HG03378 (cell line): Measurements from ENCODE around the gene LCLAT1.

Experiments
- ATAC-seq: cut with Tn5 transposase; IDR thresholded peaks from one replicate; pipeline ENCODE4 v1.9.1; 2021; ENCODE audit warnings: mild to moderate bottlenecking, moderate library complexity; ENCODE audit not compliant: unreplicated experiment

Gene LCLAT1

GRCh38 chr2:30686669-30687068, 239.6 kb downstream of the LCLAT1 start:
- ATAC-seq = no peak

GRCh38 chr2:30688956-30689401, 241.9 kb downstream of the LCLAT1 start:
- ATAC-seq = no peak

- no peak for ATAC-seq
These were observed 242.6 kb downstream of the LCLAT1 start for GRCh38 chr2:30689496-30690125.

- no peak for ATAC-seq
These were observed 243.1 kb downstream of the LCLAT1 start for GRCh38 chr2:30690126-30690561.

GRCh38 chr2:30691091-30691947, 244.3 kb downstream of the LCLAT1 start:
- ATAC-seq = no peak

GRCh38 chr2:30691948-30692828, 245.1 kb downstream of the LCLAT1 start:
- ATAC-seq = no peak

- ATAC-seq = no peak
These were observed 245.8 kb downstream of the LCLAT1 start for GRCh38 chr2:30692829-30693275.
